ENCODE measurements around the gene CLIC4.

The CLIC4 gene

DNA sequence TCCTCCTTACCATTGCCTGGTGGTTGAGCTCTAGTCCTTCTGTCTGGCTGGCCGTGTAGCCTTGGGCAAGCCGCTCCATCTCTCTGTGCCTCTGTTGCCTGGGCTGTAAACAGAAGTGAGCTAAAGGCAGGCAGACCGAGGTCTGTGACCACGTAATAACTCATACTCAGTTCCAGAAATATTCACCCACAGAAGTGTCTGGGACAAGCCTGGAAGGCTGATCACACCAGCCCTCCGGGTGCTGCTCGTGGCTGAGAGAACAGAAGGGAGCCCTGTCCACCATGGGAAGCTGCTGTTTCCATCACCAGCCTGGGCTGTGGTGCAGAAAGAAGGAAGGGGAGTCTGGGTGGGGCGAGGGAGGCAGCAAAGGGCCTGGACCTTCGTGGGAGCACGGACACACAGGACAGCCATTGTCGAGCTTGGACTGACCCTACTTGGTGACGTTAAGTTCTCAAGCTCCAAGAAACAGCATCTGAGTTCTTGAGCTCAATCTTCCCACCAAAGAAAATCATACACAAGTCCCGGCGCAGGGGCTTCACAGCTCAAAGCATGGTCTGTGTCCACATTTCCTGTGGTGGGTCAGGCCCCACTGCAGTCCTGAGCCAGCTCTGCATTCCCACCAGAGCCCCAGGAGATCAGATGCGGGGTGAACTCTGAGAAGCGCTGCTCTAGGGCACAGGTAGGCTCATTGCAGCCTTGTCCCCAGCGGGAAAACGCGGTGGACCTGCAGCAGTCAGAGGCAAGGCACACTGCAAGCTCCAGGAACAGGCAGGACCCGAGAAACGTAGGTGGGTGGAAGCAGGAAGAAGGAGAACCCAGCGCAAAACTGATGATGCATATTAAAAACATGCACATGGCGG, 123.0 kb downstream of the CLIC4 start:
- H3K27me3 ChIP-seq (ENCODE audit: control insufficient read depth, insufficient read depth, low read length) = peaks cover 33% of the 10 kb centered on the region
- peaks cover 6% of the 10 kb centered on the region for H3K4me1 ChIP-seq (ENCODE audit: control insufficient read depth, insufficient read depth, low read length)
- H3K4me3 ChIP-seq (ENCODE audit: low read length) = no peak overlapping the region
- H3K36me3 ChIP-seq (ENCODE audit: insufficient read depth, low read length) = no peaks in the 10 kb centered on the region
- no peak overlapping the region for H3K9ac ChIP-seq (ENCODE audit: low read depth, low read length)
- H3K4me2 ChIP-seq (ENCODE audit: low read length) = no peak overlapping the region
- no peaks in the 10 kb centered on the region for H3K9me3 ChIP-seq (replicated peaks; ENCODE audit: low read length)

DNA sequence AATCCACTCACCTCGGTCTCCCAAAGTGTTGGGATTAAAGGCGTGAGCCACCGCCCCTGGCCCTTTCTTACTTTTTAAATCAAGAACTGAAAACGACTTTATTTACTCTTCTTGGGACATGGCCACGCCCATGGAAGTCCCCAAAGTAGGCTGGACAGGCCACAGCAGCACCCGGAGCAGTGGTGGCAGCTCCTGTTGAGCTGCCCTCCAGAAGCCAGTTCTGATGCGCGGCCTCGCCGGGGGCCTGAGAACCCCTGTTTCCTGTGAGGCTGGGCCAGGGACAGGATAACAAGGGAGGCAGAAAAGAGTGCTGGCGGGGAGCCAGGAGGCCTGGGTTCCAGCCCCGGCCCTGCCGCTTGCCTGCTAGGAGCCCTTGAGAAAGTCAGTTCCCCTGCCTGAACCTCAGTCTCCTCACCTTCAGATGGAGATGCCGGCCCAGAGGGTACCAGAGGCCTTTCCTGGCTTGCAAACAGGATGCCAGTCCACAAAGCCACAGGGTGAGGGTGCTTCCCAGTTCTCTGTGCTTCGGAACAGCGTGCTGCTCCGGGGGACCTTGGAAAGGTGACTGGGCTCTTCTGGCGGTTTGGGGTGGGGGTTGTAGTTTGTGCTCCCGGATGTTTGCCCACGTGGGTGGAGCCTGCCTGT, 125.4 kb downstream of the CLIC4 start:
- no peak overlapping the region for H3K4me2 ChIP-seq (ENCODE audit: low read length)
- H3K27me3 ChIP-seq (ENCODE audit: control insufficient read depth, insufficient read depth, low read length) = peaks cover 44% of the 10 kb centered on the region
- peaks cover 6% of the 10 kb centered on the region for H3K4me1 ChIP-seq (ENCODE audit: control insufficient read depth, insufficient read depth, low read length)
- H3K4me3 ChIP-seq (ENCODE audit: low read length) = no peak overlapping the region
- H3K9ac ChIP-seq (ENCODE audit: low read depth, low read length) = no peak overlapping the region
- H3K36me3 ChIP-seq (ENCODE audit: insufficient read depth, low read length) = no peaks in the 10 kb centered on the region
- no peaks in the 10 kb centered on the region for H3K9me3 ChIP-seq (replicated peaks; ENCODE audit: low read length)

DNA sequence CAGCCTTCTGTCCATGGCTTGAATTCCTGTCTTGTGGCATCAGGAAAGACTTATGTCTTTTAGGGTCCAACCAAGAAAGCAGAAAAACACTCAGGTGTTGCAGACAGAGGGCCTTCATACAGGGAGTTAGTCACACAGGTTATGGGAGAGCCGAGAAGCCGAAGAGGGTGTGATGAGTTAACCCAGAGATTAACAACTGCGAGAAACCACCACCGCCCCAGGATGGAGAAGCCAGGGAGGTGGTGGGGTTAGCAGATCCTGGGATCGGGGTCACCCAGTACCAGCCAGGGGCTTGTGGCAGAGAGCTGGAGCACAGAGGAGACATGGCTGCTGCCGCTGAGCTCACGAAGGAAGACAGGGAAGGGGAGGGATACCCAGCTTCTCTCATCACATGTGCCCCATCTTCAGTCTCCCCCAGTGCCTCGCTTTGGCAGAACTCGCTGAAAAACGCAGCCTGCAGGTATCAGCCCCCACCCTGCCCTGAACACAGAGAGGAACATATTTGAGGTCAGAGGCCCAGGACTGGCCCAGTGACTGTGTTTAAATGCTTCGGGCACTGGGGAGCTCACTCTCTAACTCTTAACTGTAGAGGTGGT, 126.2 kb downstream of the CLIC4 start:
- H3K4me1 ChIP-seq (ENCODE audit: control insufficient read depth, insufficient read depth, low read length) = peaks cover 5% of the 10 kb centered on the region

DNA sequence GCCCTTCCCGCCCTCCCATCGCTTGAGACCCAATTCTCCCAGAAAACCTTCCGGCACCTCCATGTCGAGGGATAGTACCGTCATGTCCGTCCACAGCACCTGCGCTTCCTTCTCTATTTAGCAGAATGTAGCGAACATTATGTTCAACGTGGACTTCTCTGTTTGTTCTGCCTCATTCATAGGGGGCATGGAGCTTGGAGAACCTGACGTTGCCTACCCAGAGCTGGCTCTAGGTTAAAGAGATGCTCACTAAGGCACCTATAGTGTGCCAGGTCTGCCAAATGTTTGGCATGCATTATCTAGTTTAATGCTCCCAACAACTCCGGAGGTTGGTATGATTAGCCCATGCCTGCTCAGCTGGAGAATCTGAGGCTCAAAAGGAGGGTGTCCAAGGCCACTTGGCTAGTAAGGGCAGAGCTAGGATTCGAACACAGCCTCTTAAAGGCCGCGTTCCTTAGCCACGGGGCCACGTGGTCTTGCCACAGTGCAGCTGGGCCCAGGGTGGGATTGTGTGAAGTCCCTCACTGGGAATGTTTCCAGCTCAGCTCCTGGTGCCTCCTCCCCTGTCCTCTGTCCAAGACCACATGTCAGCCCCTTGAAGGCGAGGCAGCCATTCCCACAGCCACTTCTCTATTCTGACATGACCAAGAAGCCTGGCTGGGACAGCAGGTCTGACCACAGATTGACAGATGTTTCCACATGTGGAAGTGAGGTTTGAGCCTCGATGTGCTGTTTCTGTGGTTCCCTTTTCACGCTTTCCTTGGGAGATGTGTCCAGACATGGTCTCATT, 127.0 kb downstream of the CLIC4 start:
- Histone ChIP-seq H3K9me3 (replicated peaks; ENCODE audit: low read length) (no peaks in the 10 kb centered on the region), H3K4me2 (ENCODE audit: low read length) (no peak overlapping the region), H3K27me3 (ENCODE audit: control insufficient read depth, insufficient read depth, low read length) (peaks cover 34% of the 10 kb centered on the region), H3K4me1 (ENCODE audit: control insufficient read depth, insufficient read depth, low read length) (no peaks in the 10 kb centered on the region), H3K9ac (ENCODE audit: low read depth, low read length) (no peak overlapping the region), H3K4me3 (ENCODE audit: low read length) (no peak overlapping the region), H3K36me3 (ENCODE audit: insufficient read depth, low read length) (no peaks in the 10 kb centered on the region)

More for the DNA sequence above, 126.2 kb downstream of the CLIC4 start:
- Histone ChIP-seq H3K4me2 (ENCODE audit: low read length) (no peak overlapping the region), H3K36me3 (ENCODE audit: insufficient read depth, low read length) (no peaks in the 10 kb centered on the region), H3K27me3 (ENCODE audit: control insufficient read depth, insufficient read depth, low read length) (peaks cover 43% of the 10 kb centered on the region), H3K4me3 (ENCODE audit: low read length) (no peak overlapping the region), H3K9me3 (replicated peaks; ENCODE audit: low read length) (no peaks in the 10 kb centered on the region), H3K9ac (ENCODE audit: low read depth, low read length) (no peak overlapping the region)

DNA sequence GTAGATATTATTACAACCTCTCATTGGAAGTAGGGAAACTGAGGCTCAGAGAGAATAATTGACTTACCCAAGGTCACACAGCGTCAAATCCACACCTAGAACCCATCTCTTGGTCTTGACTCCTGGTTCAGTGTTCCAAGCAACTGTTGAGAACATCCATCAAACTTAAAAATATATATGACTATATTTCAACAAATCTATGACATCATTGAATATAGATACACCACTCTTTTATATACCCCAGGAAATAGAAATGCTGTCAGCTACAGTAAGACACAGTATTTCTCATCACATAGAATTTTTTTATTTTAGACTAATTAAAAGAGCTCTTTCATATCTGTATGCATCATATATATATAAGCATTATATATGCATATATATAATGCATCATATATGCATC, 127.9 kb downstream of the CLIC4 start:
- no peaks in the 10 kb centered on the region for H3K4me1 ChIP-seq (ENCODE audit: control insufficient read depth, insufficient read depth, low read length)
- no peak overlapping the region for H3K4me2 ChIP-seq (ENCODE audit: low read length)
- no peaks in the 10 kb centered on the region for H3K36me3 ChIP-seq (ENCODE audit: insufficient read depth, low read length)
- no peak overlapping the region for H3K4me3 ChIP-seq (ENCODE audit: low read length)
- H3K27me3 ChIP-seq (ENCODE audit: control insufficient read depth, insufficient read depth, low read length) = peaks cover 26% of the 10 kb centered on the region
- H3K9me3 ChIP-seq (replicated peaks; ENCODE audit: low read length) = no peaks in the 10 kb centered on the region
- H3K9ac ChIP-seq (ENCODE audit: low read depth, low read length) = no peak overlapping the region

DNA sequence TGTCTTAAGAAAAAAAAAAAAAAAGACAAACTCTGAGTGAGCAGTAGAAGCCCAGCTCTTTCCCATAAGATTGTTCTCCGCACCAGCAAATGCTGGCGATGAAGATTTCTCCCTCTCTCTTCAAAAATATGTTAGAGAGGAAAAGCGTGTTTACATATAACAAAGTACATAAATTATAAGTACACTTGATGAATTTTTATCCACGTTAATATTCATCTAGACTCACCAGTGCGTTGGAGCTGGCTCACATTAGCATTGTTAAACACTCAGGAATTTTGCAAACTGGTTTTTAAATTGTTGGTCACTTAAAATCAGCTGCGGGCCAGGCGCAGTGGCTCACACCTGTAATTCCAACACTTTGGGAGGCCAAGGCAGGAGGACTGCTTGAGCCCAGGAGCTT, 128.8 kb downstream of the CLIC4 start:
- Histone ChIP-seq H3K36me3 (ENCODE audit: insufficient read depth, low read length) (no peaks in the 10 kb centered on the region), H3K9ac (ENCODE audit: low read depth, low read length) (no peak overlapping the region), H3K4me3 (ENCODE audit: low read length) (no peak overlapping the region), H3K4me1 (ENCODE audit: control insufficient read depth, insufficient read depth, low read length) (no peaks in the 10 kb centered on the region), H3K27me3 (ENCODE audit: control insufficient read depth, insufficient read depth, low read length) (peaks cover 26% of the 10 kb centered on the region), H3K4me2 (ENCODE audit: low read length) (no peak overlapping the region), H3K9me3 (replicated peaks; ENCODE audit: low read length) (no peaks in the 10 kb centered on the region)

DNA sequence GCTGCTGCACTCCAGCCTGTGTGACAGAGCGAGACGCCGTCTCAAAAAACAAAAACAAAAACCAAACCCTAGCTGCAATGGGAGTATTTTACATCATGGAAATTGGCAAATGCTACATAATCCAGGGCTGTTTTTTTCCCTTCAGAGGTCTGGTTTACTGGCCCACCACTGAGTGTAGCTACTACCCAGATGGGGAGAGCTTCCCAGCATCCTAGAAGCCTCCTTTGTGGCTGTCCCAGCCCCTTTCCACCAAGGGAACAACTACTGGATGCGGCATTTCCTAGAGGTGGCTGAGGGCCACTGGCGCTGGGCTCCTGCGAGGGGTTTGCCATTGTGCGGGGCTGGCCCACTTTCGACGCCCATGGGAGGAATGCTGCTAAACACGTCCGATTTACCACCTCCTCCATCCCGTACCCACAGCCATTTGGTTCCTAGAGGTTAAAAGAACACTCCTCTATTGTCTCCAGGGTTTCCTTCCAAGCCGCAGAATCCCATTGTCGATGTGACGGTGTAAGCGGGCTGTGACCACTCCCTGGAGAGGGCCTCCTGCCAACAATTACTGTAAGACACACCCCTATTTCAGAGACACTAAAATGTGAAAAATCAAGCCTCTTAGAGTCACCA, 129.5 kb downstream of the CLIC4 start:
- Histone ChIP-seq H3K4me3 (ENCODE audit: low read length) (no peak overlapping the region), H3K9me3 (replicated peaks; ENCODE audit: low read length) (no peaks in the 10 kb centered on the region), H3K4me1 (ENCODE audit: control insufficient read depth, insufficient read depth, low read length) (no peaks in the 10 kb centered on the region), H3K27me3 (ENCODE audit: control insufficient read depth, insufficient read depth, low read length) (peaks cover 30% of the 10 kb centered on the region), H3K36me3 (ENCODE audit: insufficient read depth, low read length) (no peaks in the 10 kb centered on the region), H3K4me2 (ENCODE audit: low read length) (no peak overlapping the region), H3K9ac (ENCODE audit: low read depth, low read length) (no peak overlapping the region)

DNA sequence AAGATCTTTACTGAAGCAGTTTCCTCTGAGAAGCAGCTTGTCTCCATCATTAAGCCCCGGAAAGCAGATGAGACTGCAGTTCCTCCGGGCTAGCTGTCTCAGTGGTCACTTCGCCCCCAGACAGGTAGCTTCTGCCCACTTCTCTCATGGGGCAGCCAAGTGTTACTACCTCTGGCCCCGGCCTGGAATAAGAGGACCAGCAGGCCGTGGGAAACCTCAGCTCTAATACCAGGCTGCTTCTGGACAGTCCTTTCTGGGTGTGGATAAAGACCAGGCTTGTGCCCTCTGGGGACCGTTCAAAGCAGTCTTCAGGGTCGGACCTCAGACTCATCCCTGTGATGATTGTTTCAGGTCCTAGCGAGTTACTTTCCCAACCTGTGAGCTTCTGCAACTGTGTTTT, 130.0 kb downstream of the CLIC4 start:
- Histone ChIP-seq H3K9ac (ENCODE audit: low read depth, low read length) (no peak overlapping the region), H3K4me3 (ENCODE audit: low read length) (no peak overlapping the region), H3K4me2 (ENCODE audit: low read length) (no peak overlapping the region), H3K36me3 (ENCODE audit: insufficient read depth, low read length) (no peaks in the 10 kb centered on the region), H3K9me3 (replicated peaks; ENCODE audit: low read length) (no peaks in the 10 kb centered on the region), H3K27me3 (ENCODE audit: control insufficient read depth, insufficient read depth, low read length) (peaks cover 30% of the 10 kb centered on the region), H3K4me1 (ENCODE audit: control insufficient read depth, insufficient read depth, low read length) (no peaks in the 10 kb centered on the region)

DNA sequence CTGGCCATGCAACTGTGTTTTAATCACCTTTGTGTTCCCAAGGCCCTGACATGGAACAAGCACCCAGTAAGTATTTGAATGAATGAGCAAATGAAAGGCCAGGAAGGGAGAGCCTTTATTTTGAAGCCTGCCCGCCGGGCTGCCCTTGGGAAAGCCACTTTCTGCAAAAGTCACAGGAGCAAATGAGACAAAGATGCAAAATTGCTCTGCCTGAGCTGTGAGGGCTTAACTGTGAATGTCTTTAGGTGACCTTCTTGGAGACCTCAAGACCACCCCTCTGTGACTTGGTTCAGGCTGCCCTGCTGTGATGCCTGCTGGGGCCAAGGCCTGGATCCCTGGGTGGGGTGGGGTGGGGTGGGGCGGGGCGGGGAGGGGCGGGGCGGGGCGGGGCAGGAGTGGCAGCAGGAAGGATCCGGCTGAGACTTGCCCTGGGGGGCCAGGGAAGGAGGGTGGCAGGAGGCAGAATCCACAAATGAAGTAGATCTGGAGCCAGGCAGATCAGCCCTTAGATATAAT, 130.8 kb downstream of the CLIC4 start:
- Histone ChIP-seq H3K27me3 (ENCODE audit: control insufficient read depth, insufficient read depth, low read length) (peaks cover 31% of the 10 kb centered on the region), H3K9me3 (replicated peaks; ENCODE audit: low read length) (no peaks in the 10 kb centered on the region), H3K4me3 (ENCODE audit: low read length) (no peak overlapping the region), H3K9ac (ENCODE audit: low read depth, low read length) (no peak overlapping the region), H3K4me2 (ENCODE audit: low read length) (no peak overlapping the region), H3K4me1 (ENCODE audit: control insufficient read depth, insufficient read depth, low read length) (no peaks in the 10 kb centered on the region), H3K36me3 (ENCODE audit: insufficient read depth, low read length) (no peaks in the 10 kb centered on the region)

DNA sequence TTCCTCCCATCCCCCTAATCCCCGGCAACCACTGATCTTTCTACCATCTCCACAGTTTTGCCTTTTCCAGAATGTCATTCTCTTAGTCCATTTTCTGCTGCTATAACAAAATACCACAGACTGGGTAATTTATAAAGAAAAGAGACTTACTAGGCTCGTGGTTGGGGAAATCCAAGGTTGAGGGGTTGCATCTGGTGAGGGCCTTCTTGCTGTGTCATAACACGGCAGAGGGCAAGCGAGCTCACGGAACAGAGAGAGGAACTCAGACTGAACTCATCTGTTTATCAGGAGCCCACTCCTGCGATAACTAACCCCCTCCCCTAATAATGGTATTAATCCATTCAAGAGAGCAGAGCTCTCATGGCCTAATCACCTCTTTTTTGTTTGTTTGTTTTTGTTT, 132.8 kb downstream of the CLIC4 start:
- no peak overlapping the region for H3K4me2 ChIP-seq (ENCODE audit: low read length)
- H3K4me3 ChIP-seq (ENCODE audit: low read length) = no peak overlapping the region
- no peaks in the 10 kb centered on the region for H3K9me3 ChIP-seq (replicated peaks; ENCODE audit: low read length)
- H3K36me3 ChIP-seq (ENCODE audit: insufficient read depth, low read length) = no peaks in the 10 kb centered on the region
- no peaks in the 10 kb centered on the region for H3K4me1 ChIP-seq (ENCODE audit: control insufficient read depth, insufficient read depth, low read length)
- H3K27me3 ChIP-seq (ENCODE audit: control insufficient read depth, insufficient read depth, low read length) = peaks cover 31% of the 10 kb centered on the region
- no peak overlapping the region for H3K9ac ChIP-seq (ENCODE audit: low read depth, low read length)
